Body of pancreas (tissue), 4 donors: ENCODE measurements around the gene ZNF777.

Experiments
- CTCF ChIP-seq, 7 experiments: fragments of 450-650 bp in 4 of 7; fragments of 200-600 bp in 3 of 7; sonication (generic) in 3 of 7; IDR thresholded peaks; one replicate each; pipeline ENCODE4 v1.5.1; 2016 to 2019; ENCODE audit warnings: antibody characterized with exemption in 7 of 7
- POLR2A ChIP-seq, 3 donors: fragments of 450-650 bp; IDR thresholded peaks; one replicate each; pipeline ENCODE4 v1.6.1; 2016; ENCODE audit warnings: antibody characterized with exemption in 3 of 3, mild to moderate bottlenecking in 2 of 3

DNA sequence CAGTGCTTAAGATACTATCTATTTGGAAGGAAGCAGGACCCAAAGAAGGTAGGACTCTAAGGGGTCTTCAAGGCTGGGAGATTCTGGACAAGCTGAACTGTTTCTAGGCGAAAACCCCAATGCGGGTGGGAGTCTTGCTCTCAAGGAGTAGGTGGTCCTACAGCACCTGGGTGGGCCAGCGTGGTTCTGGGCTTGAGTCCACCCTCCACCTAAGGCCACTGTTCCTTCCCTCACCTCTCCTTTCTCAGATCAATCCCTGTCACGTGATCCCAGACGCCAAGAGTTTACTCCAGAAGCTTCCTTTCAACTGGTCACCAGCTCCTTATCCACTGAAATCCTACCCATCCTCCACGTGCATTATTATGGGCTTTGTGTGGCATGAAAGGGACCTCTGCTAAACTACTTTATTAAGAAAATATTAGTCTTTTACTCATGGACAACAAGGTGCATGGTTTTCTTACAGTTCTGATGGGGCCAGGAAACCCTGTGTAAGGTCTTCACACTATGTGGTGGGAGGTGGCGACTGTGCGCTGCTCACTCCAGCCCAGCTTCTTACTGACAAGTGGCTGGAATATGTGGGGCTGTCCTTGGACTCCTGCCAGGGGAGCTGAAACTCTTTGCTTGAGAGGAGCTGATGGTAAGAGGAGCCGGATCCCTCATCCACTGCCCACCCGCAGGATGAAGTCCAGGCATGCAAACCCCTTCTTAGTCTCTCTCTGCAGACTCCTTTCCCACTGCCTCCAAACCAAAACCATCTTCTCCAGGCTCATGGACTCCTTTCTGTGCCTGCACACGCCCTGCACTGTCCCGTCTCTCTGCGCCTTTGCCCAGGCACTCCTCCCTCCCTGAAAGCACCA lies 35.2 kb upstream of the ZNF777 start:
- TF ChIP-seq CTCF (IDR thresholded peaks at IDR 0.05) = no peak
- no peak for TF ChIP-seq POLR2A (IDR thresholded peaks at IDR 0.05)
